Amniotic stem cell (primary cell): ENCODE measurements around the gene DIP2C.
"Not testable (repeated sequence)": the region's sequence is repeated elsewhere in the genome, so short reads cannot be mapped to it uniquely, and the experiment has no call there.

Source experiments
- DNase-seq: peaks from one replicate; lab custom pipeline; 2025; lab: John Stamatoyannopoulos, UW

Gene DIP2C

GRCh38 chr10:641149-642010, 48.1 kb downstream of the DIP2C start:
- DNase-seq = no peak

GRCh38 chr10:640673-641045, 48.8 kb downstream of the DIP2C start:
- DNase-seq = no peak

- DNase-seq = no peak
Observed at GRCh38 chr10:639751-640672, 49.5 kb downstream of the DIP2C start.

GRCh38 chr10:639001-639750, 50.3 kb downstream of the DIP2C start:
- DNase-seq = no peak

- no peak for DNase-seq
Observed at GRCh38 chr10:637771-638195, 51.7 kb downstream of the DIP2C start.

- DNase-seq = no peak
Observed at GRCh38 chr10:637221-637620, 52.2 kb downstream of the DIP2C start.

- DNase-seq = no peak
Observed at GRCh38 chr10:636769-637168, 52.7 kb downstream of the DIP2C start.

- no peak for DNase-seq
Observed at GRCh38 chr10:636016-636730, 53.3 kb downstream of the DIP2C start.

GRCh38 chr10:635088-635861, 54.2 kb downstream of the DIP2C start:
- DNase-seq = no peak

- no peak for DNase-seq
Observed at GRCh38 chr10:634256-634655, 55.2 kb downstream of the DIP2C start.

- DNase-seq = no peak
Observed at GRCh38 chr10:633279-634245, 55.9 kb downstream of the DIP2C start.

GRCh38 chr10:632807-633177, 56.7 kb downstream of the DIP2C start:
- not testable (repeated sequence) for DNase-seq

- DNase-seq = not testable (repeated sequence)
Observed at GRCh38 chr10:632155-632806, 57.2 kb downstream of the DIP2C start.

- DNase-seq = no peak
Observed at GRCh38 chr10:631266-631665, 58.2 kb downstream of the DIP2C start.

GRCh38 chr10:630581-631073, 58.8 kb downstream of the DIP2C start:
- no peak for DNase-seq

- no peak for DNase-seq
Observed at GRCh38 chr10:629186-629998, 60.1 kb downstream of the DIP2C start.

- no peak for DNase-seq
Observed at GRCh38 chr10:628386-629045, 61.0 kb downstream of the DIP2C start.
